Stimulated activated CD4-positive, alpha-beta T cell treated with anti-CD3 and anti-CD28 coated beads, TNF-alpha, amount 100 ng/mL, for 24 hours (primary cell): ENCODE results near the gene NFE2L1.

Source experiments
- DNase-seq, 3 experiments: peaks; one replicate each; pipeline ENCODE4 v3.0.0-alpha.2; 2020; ENCODE audit warnings: low read depth in 3 of 3

NFE2L1 gene

DNA sequence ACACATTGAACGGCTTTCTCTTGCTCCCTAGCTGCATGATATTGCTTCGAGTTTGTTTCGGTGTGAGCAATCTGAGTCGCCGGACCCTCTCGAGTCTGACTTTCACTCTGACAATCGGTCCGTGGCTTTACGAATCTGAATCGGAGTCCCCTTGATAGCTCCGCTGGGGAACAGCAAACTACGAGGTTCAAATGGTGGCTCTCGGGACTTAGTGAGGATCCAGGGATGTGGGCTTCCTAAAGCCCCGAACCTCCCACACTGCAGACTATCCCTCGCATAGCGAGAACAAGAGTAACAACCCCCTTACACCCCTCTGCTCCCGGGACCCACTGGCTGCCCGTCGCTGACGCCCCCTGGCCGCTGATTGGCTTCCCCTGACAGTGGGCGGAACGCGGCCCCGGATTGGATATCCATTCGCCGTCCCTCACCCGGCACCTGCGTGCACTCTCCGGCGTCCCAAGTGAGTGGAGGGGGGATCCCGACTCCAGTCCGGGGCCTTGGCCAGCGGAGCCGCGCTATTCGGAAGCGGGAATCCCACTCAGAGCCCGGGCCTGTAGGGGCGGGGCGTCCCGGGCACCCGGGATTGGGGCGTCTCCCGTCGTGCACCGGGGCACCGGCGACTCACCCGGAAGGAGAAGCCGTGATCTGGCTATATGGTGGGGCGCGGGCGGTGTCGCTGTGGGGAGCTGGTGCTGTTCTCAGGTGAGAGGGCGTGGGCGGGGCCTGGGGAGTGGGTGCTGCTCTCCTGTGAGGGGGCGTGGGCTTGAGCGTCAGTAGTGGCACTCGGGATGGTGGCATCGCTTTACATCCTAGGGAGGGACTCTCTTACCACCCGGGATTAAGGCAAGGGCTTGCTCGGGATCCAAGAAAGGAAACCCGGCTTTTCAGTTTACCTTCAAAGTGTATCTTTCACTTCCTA is 59.2 kb downstream of the NFE2L1 start, which contains the start of gene SNX11:
Gene SNX11, plus strand, starts transcription at position 630 of the 919 bp plus-strand sequence. CDS start 4,278 bp downstream, outside the sequence.
- peak; percentile 84 to 94 (median 87) for DNase-seq

DNA sequence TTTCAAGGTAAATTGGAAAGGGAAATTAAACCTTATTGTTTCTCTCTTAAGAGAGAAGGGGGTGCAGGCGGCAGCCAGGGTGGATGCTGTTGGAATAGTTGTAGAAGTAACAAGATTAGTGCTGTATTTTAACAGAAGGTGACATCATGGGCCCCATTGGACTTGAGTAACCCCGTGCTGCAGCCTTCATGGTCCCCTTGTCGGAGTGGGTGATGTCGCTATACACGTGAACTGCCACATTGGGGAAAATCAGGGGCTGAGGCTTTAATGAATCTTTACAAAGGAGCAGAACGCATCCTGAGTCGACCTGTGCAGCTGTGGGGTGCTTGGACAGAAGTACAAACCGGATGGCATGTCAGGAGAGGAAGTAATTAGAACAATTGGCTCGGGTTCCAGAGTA is 62.6 kb downstream of the NFE2L1 start:
- no peak for DNase-seq
